NCI-H1436 (cell line): Measurements from ENCODE around the gene MS4A6A.

ENCODE experiments used
- DNase-seq: peaks from one replicate; lab custom pipeline; 2025; lab: John Stamatoyannopoulos, UW

Gene MS4A6A

DNA sequence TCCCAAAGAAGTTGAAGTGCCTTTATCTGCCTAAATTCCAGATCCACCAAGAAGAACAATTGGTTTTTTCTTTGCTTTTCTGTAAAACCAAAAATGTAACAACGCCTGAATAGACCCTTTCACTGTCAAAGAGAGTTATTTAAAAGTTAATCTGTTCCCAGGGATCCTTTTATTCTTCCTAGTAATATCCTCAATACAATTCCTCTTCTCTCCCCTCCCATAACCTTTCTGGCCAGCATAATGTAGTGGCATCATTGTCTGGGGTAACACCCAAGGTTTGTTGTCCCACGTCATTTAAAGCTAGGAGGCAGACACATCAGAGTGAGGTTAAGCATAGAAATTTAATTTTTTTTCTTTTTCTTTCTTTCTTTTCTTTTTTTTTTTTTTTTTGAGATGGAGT lies 54.5 kb downstream of the MS4A6A start:
- DNase-seq: no peak

DNA sequence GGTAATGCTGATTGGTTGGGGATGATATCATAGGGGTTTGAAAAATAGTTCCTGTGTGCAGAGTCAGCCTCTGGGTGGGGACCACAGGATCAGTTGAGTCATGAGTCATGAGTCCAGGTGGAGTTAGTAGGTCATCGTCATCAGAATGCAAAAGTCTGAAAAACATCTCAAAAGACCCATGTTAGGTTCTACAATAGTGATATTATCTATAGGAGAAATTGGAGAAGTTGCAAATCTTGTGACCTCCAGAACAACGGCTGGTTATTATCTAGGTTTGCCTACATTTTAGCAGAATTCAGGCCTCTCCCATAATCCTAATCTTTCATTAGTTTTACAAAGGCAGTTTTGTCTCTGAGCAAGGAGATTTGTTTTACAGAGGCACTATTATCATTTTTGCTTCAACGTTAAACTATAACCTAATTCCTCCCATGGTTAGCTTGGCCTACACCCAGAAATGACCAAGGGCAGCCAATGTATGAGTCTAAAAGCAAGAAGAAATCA lies 55.5 kb downstream of the MS4A6A start:
- no peak for DNase-seq

DNA sequence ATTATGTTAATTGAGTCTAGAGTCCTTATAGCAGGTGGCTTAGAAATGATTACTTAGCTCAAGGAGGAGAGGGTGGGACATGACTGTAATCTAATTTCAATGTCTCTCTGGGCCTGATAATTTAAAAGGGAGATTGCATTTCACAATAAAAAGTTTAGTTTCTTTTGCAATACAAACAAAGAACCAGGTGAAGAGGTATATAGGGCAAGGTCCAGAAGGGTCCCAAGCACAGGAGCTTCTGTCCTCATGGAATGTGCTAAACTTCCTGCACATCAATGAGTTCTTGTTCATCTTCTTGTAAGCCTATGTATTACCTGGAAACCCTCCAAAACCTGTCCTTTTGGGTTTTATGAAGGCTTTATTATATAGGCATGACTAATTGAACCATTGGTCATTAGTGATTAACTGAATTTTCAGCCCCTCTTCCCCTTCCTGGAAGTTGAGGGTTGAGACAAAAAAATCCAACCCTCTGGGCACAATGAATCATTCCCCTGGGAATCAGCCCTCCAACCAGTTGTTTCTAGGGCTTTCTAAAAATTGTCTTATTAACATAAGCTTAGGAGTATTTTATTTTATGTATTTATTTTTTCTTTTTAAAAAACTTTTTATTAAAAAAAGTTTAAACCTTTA lies 56.8 kb downstream of the MS4A6A start:
- DNase-seq: no peak

DNA sequence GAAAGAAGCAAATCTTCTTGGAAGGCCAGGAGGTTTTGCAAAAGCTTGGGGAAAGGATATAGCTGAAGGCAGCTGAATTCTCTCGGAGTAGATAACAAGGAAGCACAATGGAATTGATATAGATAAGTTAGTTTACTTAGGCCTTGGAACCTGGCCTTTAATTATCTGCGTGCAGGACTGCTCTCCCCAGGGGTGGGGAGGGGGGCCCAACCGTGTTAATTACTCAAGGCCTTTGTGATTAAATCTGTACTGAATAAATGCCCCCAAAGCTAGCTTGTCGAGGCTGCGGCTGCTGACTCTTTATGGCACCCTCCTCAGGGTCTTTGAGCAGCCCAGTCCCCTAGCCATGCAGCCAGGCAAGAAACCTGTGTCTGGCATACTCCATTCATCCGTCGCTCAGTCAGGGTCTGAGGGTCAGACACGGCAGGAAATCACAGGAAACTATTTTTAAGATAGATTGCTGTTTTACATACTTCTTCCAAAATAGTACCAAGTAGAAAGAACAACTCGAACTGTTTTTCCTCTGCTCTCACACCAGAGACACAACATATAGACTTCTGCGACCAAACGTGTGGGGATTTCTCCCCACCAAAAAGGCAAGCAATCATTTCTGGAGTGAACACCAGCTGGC lies 58.0 kb downstream of the MS4A6A start:
- no peak for DNase-seq
